HCT116 (cell line): ENCODE results near the gene NCF4. TPM values are rescaled to one million over a fixed set of nuclear protein-coding genes. Genes with fewer than 3 reads are reported as not detected.

Experiments
- ATAC-seq: fragments of 200-7000 bp; cut with Tn5 transposase; 2 replicates; pipeline ENCODE4 v1.9.1; 2020; ENCODE audit warnings: mild to moderate bottlenecking, moderate library complexity
- BruUV-seq: library from RNA; stranded (reverse); fragments of 400-500 nt; replicated peaks from 2 replicates; lab custom pipeline; 2021; lab: Mats Ljungman, UMichigan
- CTCF ChIA-PET: fragments of 300-600 bp; sonication (Branson Sonifier 250); formaldehyde crosslinking; loops from one replicate; lab custom pipeline; 2021; ENCODE audit warnings: antibody characterized with exemption; lab: Charles Lee
- POLR2A ChIA-PET: fragments of 300-600, 350-600 bp; sonication (Branson Sonifier 250); formaldehyde crosslinking; loops from one replicate; lab custom pipeline; 2021; ENCODE audit warnings: antibody characterized with exemption; lab: Charles Lee
- RAD21 ChIA-PET, 2 experiments: fragments of 300-600 bp; sonication (Branson Sonifier 250); formaldehyde crosslinking; loops; one replicate each; lab custom pipeline; 2023; ENCODE audit warnings: low total read pairs in 2 of 2; ENCODE audit not compliant: uncharacterized antibody in 2 of 2, unreplicated experiment in 2 of 2, low non-redundant PET in 1 of 2; lab: Charles Lee
- DNase-seq: peaks from one replicate; pipeline ENCODE4 v3.0.0-alpha.2; 2010; ENCODE audit warnings: low read depth, low spot score
- H2AFZ ChIP-seq: fragments of 200-600 bp; shearing (Covaris generic), sonication (generic); 2 replicates; pipeline ENCODE4 v1.6.1; 2017; ENCODE audit warnings: low read depth, mixed run types, mixed read lengths, antibody characterized with exemption, low read length; ENCODE audit not compliant: poor library complexity, severe bottlenecking
- H3K27ac ChIP-seq: 2 replicates; pipeline ENCODE4 v1.5.1; 2012; ENCODE audit warnings: low read depth, low read length
- H3K27me3 ChIP-seq: fragments of 200-600 bp; sonication (generic); 2 replicates; pipeline ENCODE4 v1.6.1; 2016; ENCODE audit warnings: mixed run types, low read length, mixed read lengths; ENCODE audit not compliant: insufficient read depth
- H3K36me3 ChIP-seq, 2 experiments: fragments of 200-500 bp in 1 of 2; fragments of 200-600 bp in 1 of 2; sonication (Bioruptor generic) in 1 of 2; sonication (generic) in 1 of 2; 2 replicates each; pipeline versions ENCODE4 v1.5.1 to v1.6.1; 2014 to 2016; ENCODE audit warnings: low read length in 2 of 2, inconsistent platforms in 1 of 2, mixed read lengths in 1 of 2, mixed run types in 1 of 2; ENCODE audit not compliant: insufficient read depth in 2 of 2, control insufficient read depth in 1 of 2
- H3K4me1 ChIP-seq, 2 experiments: fragments of 200-600 bp in 1 of 2; sonication (generic) in 1 of 2; 2 replicates each; pipeline versions ENCODE4 v1.5.1 to v1.6.1; 2012 to 2017; ENCODE audit warnings: low read length in 2 of 2, inconsistent platforms in 1 of 2, mild to moderate bottlenecking in 1 of 2, mixed read lengths in 1 of 2, mixed run types in 1 of 2, moderate library complexity in 1 of 2; ENCODE audit not compliant: insufficient read depth in 2 of 2, control insufficient read depth in 1 of 2
- H3K4me2 ChIP-seq: fragments of 200-600 bp; sonication (generic); 2 replicates; pipeline ENCODE4 v1.6.1; 2017; ENCODE audit warnings: mixed run types, low read length, mixed read lengths
- H3K4me3 ChIP-seq, 2 experiments: fragments of 200-600 bp in 1 of 2; sonication (generic) in 1 of 2; replicated peaks in 1 of 2; 2 replicates each; pipeline ENCODE4 v1.5.1; 2011 to 2016; ENCODE audit warnings: low read length in 2 of 2, control low read depth in 1 of 2, low read depth in 1 of 2, mild to moderate bottlenecking in 1 of 2, mixed read lengths in 1 of 2, mixed run types in 1 of 2
- H3K79me2 ChIP-seq: fragments of 200-600 bp; sonication (generic); 2 replicates; pipeline ENCODE4 v1.6.1; 2017; ENCODE audit warnings: mild to moderate bottlenecking, mixed run types, low read length, moderate library complexity, mixed read lengths; ENCODE audit not compliant: insufficient read depth
- H3K9ac ChIP-seq: fragments of 200-600 bp; sonication (generic); 2 replicates; pipeline ENCODE4 v1.6.1; 2016; ENCODE audit warnings: low read length, mixed read lengths
- H3K9me2 ChIP-seq: fragments of 200-600 bp; sonication (generic), shearing (Covaris generic); 2 replicates; pipeline ENCODE4 v1.6.1; 2017; ENCODE audit warnings: mixed run types, mild to moderate bottlenecking, moderate library complexity; ENCODE audit not compliant: insufficient read depth
- H3K9me3 ChIP-seq, 2 experiments: fragments of 200-500 bp in 1 of 2; fragments of 200-600 bp in 1 of 2; sonication (Bioruptor generic) in 1 of 2; sonication (generic) in 1 of 2; 2 replicates each; pipeline ENCODE4 v1.6.1; 2014 to 2017; ENCODE audit warnings: low read length in 2 of 2, mixed read lengths in 2 of 2, inconsistent platforms in 1 of 2, low read depth in 1 of 2, mild to moderate bottlenecking in 1 of 2, mixed run types in 1 of 2, moderate library complexity in 1 of 2; ENCODE audit not compliant: control insufficient read depth in 1 of 2, insufficient read depth in 1 of 2
- H4K20me1 ChIP-seq: fragments of 200-600 bp; sonication (generic), shearing (Covaris generic); 2 replicates; pipeline ENCODE4 v1.6.1; 2017; ENCODE audit warnings: mixed run types, mild to moderate bottlenecking, moderate library complexity; ENCODE audit not compliant: insufficient read depth
- CBX3 ChIP-seq: IDR thresholded peaks from 2 replicates; pipeline ENCODE4 v1.6.1; 2012; ENCODE audit warnings: low read depth
- CEBPB ChIP-seq: IDR thresholded peaks from 2 replicates; pipeline ENCODE4 v1.6.1; 2012; ENCODE audit warnings: low read depth
- CTCF ChIP-seq, 3 experiments: fragments of 200-600 bp in 1 of 3; sonication (generic) in 1 of 3; IDR thresholded peaks in 2 of 3; conservative IDR thresholded peaks in 1 of 3; 2 replicates each; pipeline ENCODE4 v1.5.1; 2012 to 2017; ENCODE audit warnings: low read depth in 2 of 3, low read length in 2 of 3, antibody characterized with exemption in 1 of 3, borderline replicate concordance in 1 of 3, control low read depth in 1 of 3, mild to moderate bottlenecking in 1 of 3, mixed read lengths in 1 of 3, mixed run types in 1 of 3, moderate library complexity in 1 of 3; ENCODE audit not compliant: insufficient read depth in 1 of 3
- EZH2 ChIP-seq: fragments of 200-600 bp; sonication (generic); IDR thresholded peaks from 2 replicates; pipeline ENCODE4 v1.6.1; 2017; ENCODE audit warnings: antibody characterized with exemption, mixed run types
- FOSL1 ChIP-seq: IDR thresholded peaks from 2 replicates; pipeline ENCODE4 v1.6.1; 2012; ENCODE audit warnings: low read depth
- JUND ChIP-seq: IDR thresholded peaks from 2 replicates; pipeline ENCODE4 v1.6.1; 2012
- MAX ChIP-seq: IDR thresholded peaks from 2 replicates; pipeline ENCODE4 v1.6.1; 2012
- POLR2A ChIP-seq: IDR thresholded peaks from 2 replicates; pipeline ENCODE4 v1.7.0; 2011; ENCODE audit warnings: borderline replicate concordance; ENCODE audit not compliant: insufficient read depth, insufficient read length; ENCODE audit errors: extremely low read depth
- SP1 ChIP-seq: IDR thresholded peaks from 2 replicates; pipeline ENCODE4 v1.6.1; 2012; ENCODE audit warnings: low read depth
- SRF ChIP-seq: IDR thresholded peaks from 2 replicates; pipeline ENCODE4 v1.6.1; 2012; ENCODE audit warnings: low read depth
- YY1 ChIP-seq: IDR thresholded peaks from 2 replicates; pipeline ENCODE4 v1.6.1; 2011; ENCODE audit warnings: low read length, low read depth, moderate library complexity, mild to moderate bottlenecking; ENCODE audit not compliant: insufficient replicate concordance; ENCODE audit errors: extremely low read depth
- ZNF274 ChIP-seq: fragments of 200-500 bp; sonication (Bioruptor generic); IDR thresholded peaks from 2 replicates; pipeline ENCODE4 v1.6.1; 2014; ENCODE audit warnings: mild to moderate bottlenecking, low read depth, low read length, inconsistent platforms
- intact Hi-C: fragments of 100-400 bp; cut with micrococcal nuclease; formaldehyde crosslinking; loops from 2 replicates; pipeline ENCODE4 v1.10.0; 2022
- total RNA-seq: library from RNA; stranded (reverse); gene quantifications from one replicate; pipeline ENCODE4 v1.2.1, GENCODE V29; 2021; ENCODE audit not compliant: unreplicated experiment

The NCF4 gene
- total RNA-seq, 1 experiment from 2014 or later: 0.37 TPM

DNA sequence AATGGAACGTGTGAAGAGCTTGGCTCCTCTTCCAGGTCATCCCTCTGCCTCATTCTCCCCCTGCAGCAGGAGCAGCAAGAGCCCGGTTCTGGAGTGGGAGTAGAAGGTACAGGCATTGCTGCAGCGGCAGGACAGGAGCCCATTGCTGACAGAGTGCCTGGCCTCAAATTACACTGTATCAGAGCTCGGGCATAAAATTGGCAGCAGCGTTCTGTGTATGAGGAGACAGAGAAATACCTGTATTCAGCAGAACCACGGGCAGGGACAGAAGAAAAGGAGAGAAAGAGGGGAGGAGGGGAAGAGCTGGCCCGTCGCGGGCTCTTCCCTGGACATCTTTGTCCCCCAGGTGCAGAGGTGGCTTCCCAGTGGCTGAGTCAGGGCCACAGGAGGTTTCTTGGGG lies 2.6 kb upstream of the NCF4 start:
- DNase-seq: no peak
- Histone ChIP-seq H3K4me3 (no peak overlapping the region), H3K9me2 (no peaks in the 10 kb centered on the region), H3K4me2 (no peak overlapping the region), H4K20me1 (no peaks in the 10 kb centered on the region), H3K27ac (no peak overlapping the region), H3K36me3 (no peaks in the 10 kb centered on the region), H3K79me2 (no peaks in the 10 kb centered on the region), H3K9me3 (no peaks in the 10 kb centered on the region), H3K9ac (no peak overlapping the region), H3K4me1 (peaks cover 0 to 19% of the 10 kb centered on the region in 2 experiments; a peak in 1 of 4 replicates), H2AFZ (no peak overlapping the region), H3K27me3 (no peaks in the 10 kb centered on the region)
- ChIA-PET POLR2A (no interaction called here), RAD21 (no interaction called here), CTCF (interaction anchor here (1.0 to 3.0 kb wide), 5 partner anchors 11 to 312 kb away, joined by 3 to 25 read pairs (median 9); no protein-coding TSS in a partner anchor)
- ATAC-seq: no peak
- intact Hi-C loops: loop anchor here (10.0 kb wide), 1 partner anchor 337 kb away; no protein-coding TSS in a partner anchor
- BruUV-seq: no TSS peak
- TF ChIP-seq MAX (no peak), CTCF (IDR thresholded peaks at IDR 0.05 in 2 of 3, conservative IDR thresholded peaks at IDR 0.05 in 1 of 3; ENCODE audit: borderline replicate concordance in 1 of 3, insufficient read depth in 1 of 3, low read depth in 2 of 3, low read length in 2 of 3) (no peak), EZH2 (no peak), FOSL1 (no peak), JUND (no peak), SRF (no peak), SP1 (no peak), POLR2A (no peak), CEBPB (no peak), ZNF274 (no peak), YY1 (no peak), CBX3 (no peak)
